HepG2 (cell line): ENCODE data around the gene RPS2. TPM values are rescaled to one million over a fixed set of nuclear protein-coding genes. Genes with fewer than 3 reads are reported as not detected.

Experiments
- ATF5 ChIP-seq: sonication (generic); formaldehyde crosslinking; IDR thresholded peaks from 2 replicates; pipeline ENCODE4 v1.4.0; 2020; ENCODE audit warnings: mild to moderate bottlenecking, low read depth, missing genetic modification reagents
- BATF2 ChIP-seq: sonication (generic); formaldehyde crosslinking; IDR thresholded peaks from 2 replicates; pipeline ENCODE4 v1.8.0; 2022; ENCODE audit warnings: mild to moderate bottlenecking, missing genetic modification reagents, moderate library complexity
- DDIT3 ChIP-seq: sonication (generic); formaldehyde crosslinking; IDR thresholded peaks from 2 replicates; pipeline ENCODE4 v1.4.0; 2020; ENCODE audit warnings: mild to moderate bottlenecking, missing genetic modification reagents
- FOXK1 ChIP-seq: sonication (generic); formaldehyde crosslinking; IDR thresholded peaks from 2 replicates; pipeline ENCODE4 v1.4.0; 2020; ENCODE audit warnings: low read depth, missing genetic modification reagents, borderline replicate concordance
- GZF1 ChIP-seq: sonication (generic); formaldehyde crosslinking; IDR thresholded peaks from 2 replicates; pipeline ENCODE4 v1.5.1; 2020; ENCODE audit warnings: mild to moderate bottlenecking, missing genetic modification reagents
- HCFC1 ChIP-seq: fragments of 150-350 bp; IDR thresholded peaks from 2 replicates; pipeline ENCODE4 v1.6.1; 2014; ENCODE audit warnings: low read depth, low read length
- HDAC1 ChIP-seq: sonication (generic); formaldehyde crosslinking; IDR thresholded peaks from 2 replicates; pipeline ENCODE4 v1.5.1; 2020; ENCODE audit warnings: mild to moderate bottlenecking, missing genetic modification reagents
- HMG20A ChIP-seq: IDR thresholded peaks from 2 replicates; pipeline ENCODE4 v1.6.1; 2016; ENCODE audit warnings: borderline replicate concordance
- HMG20B ChIP-seq: conservative IDR thresholded peaks from 2 replicates; pipeline ENCODE4 v1.6.1; 2016; ENCODE audit warnings: missing genetic modification reagents, missing compliant biosample characterization
- IRX3 ChIP-seq: sonication (generic); formaldehyde crosslinking; IDR thresholded peaks from 2 replicates; pipeline ENCODE4 v1.8.1; 2023; ENCODE audit warnings: mild to moderate bottlenecking, low read depth, missing genetic modification reagents, borderline replicate concordance
- MED13 ChIP-seq: sonication (generic); formaldehyde crosslinking; IDR thresholded peaks from 2 replicates; pipeline ENCODE4 v1.5.0; 2020; ENCODE audit warnings: missing genetic modification reagents
- MTERF4 ChIP-seq: sonication (generic); formaldehyde crosslinking; IDR thresholded peaks from 2 replicates; pipeline ENCODE4 v1.8.0; 2023; ENCODE audit warnings: mild to moderate bottlenecking, missing genetic modification reagents
- PCBP1 ChIP-seq: fragments of 200-400 bp; formaldehyde crosslinking; IDR thresholded peaks from 2 replicates; pipeline ENCODE4 v1.6.1; 2017; ENCODE audit warnings: mild to moderate bottlenecking, low read depth, low read length, borderline replicate concordance
- RFX1 ChIP-seq: fragments of 450-650 bp; IDR thresholded peaks from 2 replicates; pipeline ENCODE4 v1.6.1; 2017
- SNAI1 ChIP-seq: sonication (generic); formaldehyde crosslinking; IDR thresholded peaks from 2 replicates; pipeline ENCODE4 v1.5.0; 2020; ENCODE audit warnings: mild to moderate bottlenecking, missing genetic modification reagents, borderline replicate concordance
- TEAD3 ChIP-seq: optimal IDR thresholded peaks from 2 replicates; pipeline ENCODE3; 2016; ENCODE audit warnings: borderline replicate concordance
- YEATS4 ChIP-seq: sonication (generic); formaldehyde crosslinking; IDR thresholded peaks from 2 replicates; pipeline ENCODE4 v1.4.0; 2020; ENCODE audit warnings: missing genetic modification reagents, borderline replicate concordance
- ZBTB4 ChIP-seq: sonication (generic); formaldehyde crosslinking; IDR thresholded peaks from 2 replicates; pipeline ENCODE4 v1.4.0; 2020; ENCODE audit warnings: missing genetic modification reagents, mild to moderate bottlenecking, borderline replicate concordance
- ZC3H13 ChIP-seq: sonication (generic); formaldehyde crosslinking; IDR thresholded peaks from 2 replicates; pipeline ENCODE4 v1.8.1; 2023; ENCODE audit warnings: mild to moderate bottlenecking, missing genetic modification reagents, moderate library complexity
- ZNF276 ChIP-seq: sonication (generic); formaldehyde crosslinking; IDR thresholded peaks from 2 replicates; pipeline ENCODE4 v1.4.0; 2020; ENCODE audit warnings: mild to moderate bottlenecking, low read depth, missing genetic modification reagents
- ZNF3 ChIP-seq: IDR thresholded peaks from 2 replicates; pipeline ENCODE4 v1.7.0; 2017; ENCODE audit warnings: inconsistent platforms
- ZNF563 ChIP-seq: sonication (generic); formaldehyde crosslinking; IDR thresholded peaks from 2 replicates; pipeline ENCODE4 v1.8.0; 2022; ENCODE audit warnings: mild to moderate bottlenecking, moderate library complexity, missing genetic modification reagents
- ZNF629 ChIP-seq: sonication (generic); formaldehyde crosslinking; conservative IDR thresholded peaks from 2 replicates; pipeline ENCODE4 v1.5.0; 2020; ENCODE audit warnings: missing genetic modification reagents
- ZNF761 ChIP-seq: sonication (generic); formaldehyde crosslinking; conservative IDR thresholded peaks from 2 replicates; pipeline ENCODE4 v1.4.0; 2020; ENCODE audit warnings: mild to moderate bottlenecking, missing genetic modification reagents
- polyA plus RNA-seq, 8 experiments: library from polyadenylated mRNA; depleted of rRNA in 3 of 8; stranded (reverse) in 7 of 8; unstranded in 1 of 8; fragments of >200 nt; fragmentation: Illumina TruSeq in 4 of 8; extraction: Trizol in 4 of 8; gene quantifications; 2 replicates each; pipeline versions ENCODE4 v1.2.1 to v1.2.3, GENCODE V29; 2011 to 2016; ENCODE audit warnings: low read depth in 4 of 8, missing spikeins in 1 of 8, mixed read lengths in 1 of 8; ENCODE audit not compliant: insufficient read depth in 1 of 8
- total RNA-seq, 5 experiments: library from RNA; depleted of rRNA; stranded (reverse); fragments of >200 nt; fragmentation: Illumina TruSeq; extraction: Trizol; gene quantifications; 2 replicates each; pipeline ENCODE4 v1.2.3, GENCODE V29; 2016; ENCODE audit warnings: low read depth in 1 of 5

The RPS2 gene
- total and polyA plus RNA-seq, 2 of the 13 experiments (the other 11 are each of a cell fraction or from before 2014, with no cell fraction given): 1,908 to 4,514 TPM

- TF ChIP-seq ATF5 (CRISPR knock-in tag) (no peak), MTERF4 (CRISPR knock-in tag) (no peak), ZNF629 (CRISPR knock-in tag) (no peak), ZC3H13 (CRISPR knock-in tag) (peak; percentile 65; the same call in 1 of the 2 replicates), FOXK1 (CRISPR knock-in tag) (no peak), HMG20B (CRISPR knock-in tag) (no peak), HCFC1 (no peak), TEAD3 (peak; percentile 35), ZNF563 (no peak), RFX1 (no peak), DDIT3 (no peak), PCBP1 (no peak), HDAC1 (CRISPR knock-in tag) (0 out of 2 replicates have a peak, but pooled peaks have one; percentile 40), MED13 (CRISPR knock-in tag) (no peak), ZNF276 (CRISPR knock-in tag) (no peak), ZNF3 (CRISPR knock-in tag) (no peak), ZNF761 (CRISPR knock-in tag) (no peak), HMG20A (CRISPR knock-in tag) (no peak), ZBTB4 (CRISPR knock-in tag) (no peak), BATF2 (CRISPR knock-in tag) (no peak), IRX3 (CRISPR knock-in tag) (no peak), YEATS4 (CRISPR knock-in tag) (no peak), SNAI1 (CRISPR knock-in tag) (no peak), GZF1 (CRISPR knock-in tag) (no peak)
These were observed 31.4 kb downstream of the RPS2 start (continued) for GRCh38 chr16:1933097-1933661.
